Liver (tissue), 9 donors: Measurements from ENCODE around the gene MYO5C. TPM values are rescaled to one million over a fixed set of nuclear protein-coding genes. Genes with fewer than 3 reads are reported as not detected.

Source experiments
- DNase-seq: peaks from one replicate; pipeline ENCODE4 v3.0.0-alpha.2; 2017; ENCODE audit warnings: low spot score
- H3K27ac ChIP-seq, 2 donors: one replicate each; pipeline ENCODE4 v1.7.0; 2013; ENCODE audit warnings: inconsistent platforms in 2 of 2, low read length in 2 of 2, control low read depth in 1 of 2, low read depth in 1 of 2, mild to moderate bottlenecking in 1 of 2
- H3K27me3 ChIP-seq, 4 donors: one replicate each; pipeline versions ENCODE4 v1.6.1 to v1.7.0; 2013; ENCODE audit warnings: low read length in 3 of 4, inconsistent platforms in 1 of 4, mild to moderate bottlenecking in 1 of 4, moderate library complexity in 1 of 4; ENCODE audit not compliant: control insufficient read depth in 4 of 4, insufficient read depth in 4 of 4
- H3K36me3 ChIP-seq, 4 donors: one replicate each; pipeline versions ENCODE4 v1.6.1 to v1.7.0; 2013; ENCODE audit warnings: low read length in 3 of 4, mild to moderate bottlenecking in 3 of 4, low read depth in 1 of 4, moderate library complexity in 1 of 4; ENCODE audit not compliant: control insufficient read depth in 4 of 4, insufficient read depth in 3 of 4
- H3K4me1 ChIP-seq, 4 donors: one replicate each; pipeline versions ENCODE4 v1.6.1 to v1.7.0; 2013; ENCODE audit warnings: low read length in 3 of 4, mild to moderate bottlenecking in 3 of 4, moderate library complexity in 1 of 4; ENCODE audit not compliant: control insufficient read depth in 4 of 4, insufficient read depth in 4 of 4
- H3K4me3 ChIP-seq, 3 donors: one replicate each; pipeline versions ENCODE4 v1.6.1 to v1.7.0; 2013; ENCODE audit warnings: low read length in 3 of 3, control low read depth in 1 of 3, low read depth in 1 of 3, mild to moderate bottlenecking in 1 of 3
- H3K9ac ChIP-seq, 2 donors: one replicate each; pipeline ENCODE4 v1.7.0; 2013; ENCODE audit warnings: low read length in 2 of 2, mild to moderate bottlenecking in 2 of 2, moderate library complexity in 2 of 2, control low read depth in 1 of 2, low read depth in 1 of 2
- H3K9me3 ChIP-seq, 4 donors: one replicate each; pipeline versions ENCODE4 v1.6.1 to v1.7.0; 2013; ENCODE audit warnings: low read length in 3 of 4; ENCODE audit not compliant: control insufficient read depth in 4 of 4
- EGR1 ChIP-seq, 2 donors: IDR thresholded peaks; 2 replicates each; pipeline ENCODE4 v1.6.1; 2016 to 2018; ENCODE audit warnings: antibody characterized with exemption in 2 of 2, low read depth in 2 of 2
- FOXA1 ChIP-seq: IDR thresholded peaks from 2 replicates; pipeline ENCODE4 v1.6.1; 2016; ENCODE audit warnings: antibody characterized with exemption
- FOXA2 ChIP-seq: IDR thresholded peaks from 2 replicates; pipeline ENCODE4 v1.6.1; 2016; ENCODE audit warnings: antibody characterized with exemption
- GABPA ChIP-seq, 2 donors: IDR thresholded peaks in 1 of 2; conservative IDR thresholded peaks in 1 of 2; 2 replicates each; pipeline ENCODE4 v1.6.1; 2016; ENCODE audit warnings: antibody characterized with exemption in 2 of 2, mild to moderate bottlenecking in 1 of 2, moderate library complexity in 1 of 2
- HNF4A ChIP-seq, 2 donors: conservative IDR thresholded peaks; 2 replicates each; pipeline ENCODE4 v1.6.1; 2016; ENCODE audit warnings: antibody characterized with exemption in 2 of 2, mild to moderate bottlenecking in 2 of 2
- HNF4G ChIP-seq: IDR thresholded peaks from 2 replicates; pipeline ENCODE4 v1.6.1; 2016; ENCODE audit warnings: antibody characterized with exemption
- JUND ChIP-seq, 2 donors: IDR thresholded peaks; 2 replicates each; pipeline ENCODE4 v1.6.1; 2016; ENCODE audit warnings: antibody characterized with exemption in 2 of 2
- NR2F2 ChIP-seq: IDR thresholded peaks from 2 replicates; pipeline ENCODE4 v1.6.1; 2016; ENCODE audit warnings: antibody characterized with exemption
- RAD21 ChIP-seq, 2 donors: IDR thresholded peaks; 2 replicates each; pipeline ENCODE4 v1.6.1; 2016; ENCODE audit warnings: antibody characterized with exemption in 2 of 2, mild to moderate bottlenecking in 2 of 2
- RXRA ChIP-seq, 2 donors: IDR thresholded peaks; 2 replicates each; pipeline ENCODE4 v1.6.1; 2017 to 2018; ENCODE audit warnings: antibody characterized with exemption in 2 of 2, mild to moderate bottlenecking in 1 of 2
- SP1 ChIP-seq: IDR thresholded peaks from 2 replicates; pipeline ENCODE4 v1.6.1; 2018; ENCODE audit warnings: antibody characterized with exemption, mild to moderate bottlenecking
- TAF1 ChIP-seq: conservative IDR thresholded peaks from 2 replicates; pipeline ENCODE4 v1.6.1; 2016; ENCODE audit warnings: antibody characterized with exemption, mild to moderate bottlenecking
- YY1 ChIP-seq: IDR thresholded peaks from 2 replicates; pipeline ENCODE4 v1.6.1; 2016; ENCODE audit warnings: antibody characterized with exemption, mild to moderate bottlenecking
- WGBS: extraction: QIAGEN DNeasy Blood & Tissue Kit; methylation state at CpG from one replicate; pipeline ENCODE4 v1.1.7; 2013; 5-methylcytosine and 5-hydroxymethylcytosine counted together
- polyA plus RNA-seq, 2 donors: library from polyadenylated mRNA; stranded (reverse) in 1 of 2; unstranded in 1 of 2; fragments of 200-250 nt in 1 of 2; fragments of >200 nt in 1 of 2; fragmentation: Nextera tagmentation in 1 of 2; extraction: Ambion mirVana in 1 of 2; gene quantifications; one replicate each; pipeline versions ENCODE4 v1.2.1 to v1.2.3, GENCODE V29; 2013 to 2015
- total RNA-seq, 2 donors: library from RNA; depleted of rRNA; stranded (reverse); fragments of >200 nt; gene quantifications; one replicate each; pipeline ENCODE4 v1.2.3, GENCODE V29; 2014
- TF ChIP-seq, protein P1 (sequence below): IDR thresholded peaks from 2 replicates; pipeline ENCODE4 v1.6.1; 2016; ENCODE audit warnings: antibody characterized with exemption
- TF ChIP-seq, protein P2 (sequence below): IDR thresholded peaks from 2 replicates; pipeline ENCODE4 v1.6.1; 2016; ENCODE audit warnings: antibody characterized with exemption
- TF ChIP-seq, protein P3 (sequence below): IDR thresholded peaks from 2 replicates; pipeline ENCODE4 v1.6.1; 2016; ENCODE audit warnings: antibody characterized with exemption
- TF ChIP-seq, protein P4 (sequence below): fragments of 150-350 bp; IDR thresholded peaks from 2 replicates; pipeline ENCODE4 v1.5.1; 2017; ENCODE audit warnings: improper control_type of control experiment, low read depth, low read length; ENCODE audit not compliant: missing input control
- TF ChIP-seq, protein P5 (sequence below): IDR thresholded peaks from 2 replicates; pipeline ENCODE4 v1.6.1; 2016; ENCODE audit warnings: antibody characterized with exemption, mild to moderate bottlenecking
- donor health status: healthy.
- donor health status: healthy.
- donor health status: healthy.
- donor health status: healthy.
- donor health status: healthy.

Gene MYO5C
- total and polyA plus RNA-seq, 4 donors: 1.9 to 8.6 (median 3.0) TPM

DNA sequence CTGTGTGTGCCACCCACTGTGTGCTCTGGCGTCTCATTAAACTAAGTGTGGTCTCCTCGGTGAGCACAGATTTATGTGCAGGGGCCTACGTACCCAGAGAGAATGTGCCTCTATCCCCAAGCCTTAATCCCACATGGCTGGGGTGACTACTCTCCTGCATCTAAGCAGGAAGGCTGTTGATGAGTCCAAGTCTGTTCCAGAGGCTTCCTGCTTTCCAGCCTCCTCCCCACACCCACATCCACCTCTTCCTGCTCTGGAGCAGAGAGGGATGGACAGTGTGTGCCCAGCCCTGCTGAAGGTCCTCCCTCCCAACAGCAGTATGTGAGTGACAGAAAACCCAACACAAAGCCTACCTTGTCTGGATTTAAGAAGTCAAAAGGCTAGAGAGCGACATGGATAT lies 144.3 kb downstream of the MYO5C start:
- TF ChIP-seq EGR1 (IDR thresholded peaks at IDR 0.05; ENCODE audit: low read depth in 2 of 2): no peak
- no peak for TF ChIP-seq HNF4A (conservative IDR thresholded peaks at IDR 0.05)
- TF ChIP-seq, protein P1, sequence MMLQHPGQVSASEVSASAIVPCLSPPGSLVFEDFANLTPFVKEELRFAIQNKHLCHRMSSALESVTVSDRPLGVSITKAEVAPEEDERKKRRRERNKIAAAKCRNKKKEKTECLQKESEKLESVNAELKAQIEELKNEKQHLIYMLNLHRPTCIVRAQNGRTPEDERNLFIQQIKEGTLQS: no peak
- no peak for TF ChIP-seq FOXA2
- TF ChIP-seq NR2F2: no peak
- no peak for TF ChIP-seq TAF1
- TF ChIP-seq, protein P2, sequence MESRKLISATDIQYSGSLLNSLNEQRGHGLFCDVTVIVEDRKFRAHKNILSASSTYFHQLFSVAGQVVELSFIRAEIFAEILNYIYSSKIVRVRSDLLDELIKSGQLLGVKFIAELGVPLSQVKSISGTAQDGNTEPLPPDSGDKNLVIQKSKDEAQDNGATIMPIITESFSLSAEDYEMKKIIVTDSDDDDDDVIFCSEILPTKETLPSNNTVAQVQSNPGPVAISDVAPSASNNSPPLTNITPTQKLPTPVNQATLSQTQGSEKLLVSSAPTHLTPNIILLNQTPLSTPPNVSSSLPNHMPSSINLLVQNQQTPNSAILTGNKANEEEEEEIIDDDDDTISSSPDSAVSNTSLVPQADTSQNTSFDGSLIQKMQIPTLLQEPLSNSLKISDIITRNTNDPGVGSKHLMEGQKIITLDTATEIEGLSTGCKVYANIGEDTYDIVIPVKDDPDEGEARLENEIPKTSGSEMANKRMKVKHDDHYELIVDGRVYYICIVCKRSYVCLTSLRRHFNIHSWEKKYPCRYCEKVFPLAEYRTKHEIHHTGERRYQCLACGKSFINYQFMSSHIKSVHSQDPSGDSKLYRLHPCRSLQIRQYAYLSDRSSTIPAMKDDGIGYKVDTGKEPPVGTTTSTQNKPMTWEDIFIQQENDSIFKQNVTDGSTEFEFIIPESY: no peak
- TF ChIP-seq, protein P3, sequence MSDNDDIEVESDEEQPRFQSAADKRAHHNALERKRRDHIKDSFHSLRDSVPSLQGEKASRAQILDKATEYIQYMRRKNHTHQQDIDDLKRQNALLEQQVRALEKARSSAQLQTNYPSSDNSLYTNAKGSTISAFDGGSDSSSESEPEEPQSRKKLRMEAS: no peak
- TF ChIP-seq FOXA1: no peak
- no peak for TF ChIP-seq GABPA (IDR thresholded peaks at IDR 0.05 in 1 of 2, conservative IDR thresholded peaks at IDR 0.05 in 1 of 2)
- peaks cover 1 to 15% (median 6%) of the 10 kb centered on the region in 4 donors for H3K36me3 ChIP-seq
- H3K27me3 ChIP-seq: no peaks in the 10 kb centered on the region
- no peak overlapping the region for H3K27ac ChIP-seq
- 95% methylated on average over 4 of the region's 4 CpGs for WGBS
- H3K4me1 ChIP-seq: peaks cover 0 to 4% (median 0%) of the 10 kb centered on the region in 4 donors
- no peaks in the 10 kb centered on the region for H3K9me3 ChIP-seq
- no peak overlapping the region for H3K4me3 ChIP-seq
- no peak for DNase-seq
- H3K9ac ChIP-seq: no peak overlapping the region

DNA sequence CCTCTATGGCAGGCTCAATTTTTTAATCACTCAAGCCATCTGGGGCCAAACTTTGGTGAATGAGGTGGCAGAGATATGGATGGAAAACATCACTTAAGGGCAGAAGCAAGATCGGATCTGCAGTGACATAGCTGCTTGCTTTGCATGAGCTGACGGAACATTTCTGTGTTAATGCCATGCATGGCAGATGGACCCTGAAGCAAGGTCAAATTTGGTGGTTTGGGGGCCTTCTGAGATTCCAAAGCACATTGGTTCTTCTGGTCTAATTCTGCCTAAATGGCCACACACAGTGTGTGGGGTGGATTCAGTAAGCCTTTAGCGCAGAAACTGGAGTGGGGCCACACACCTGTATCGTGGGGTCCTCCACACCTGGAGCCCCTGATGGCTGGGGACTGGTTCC lies 144.7 kb downstream of the MYO5C start:
- TF ChIP-seq RXRA (IDR thresholded peaks at IDR 0.05): no peak
- TF ChIP-seq, protein P4, sequence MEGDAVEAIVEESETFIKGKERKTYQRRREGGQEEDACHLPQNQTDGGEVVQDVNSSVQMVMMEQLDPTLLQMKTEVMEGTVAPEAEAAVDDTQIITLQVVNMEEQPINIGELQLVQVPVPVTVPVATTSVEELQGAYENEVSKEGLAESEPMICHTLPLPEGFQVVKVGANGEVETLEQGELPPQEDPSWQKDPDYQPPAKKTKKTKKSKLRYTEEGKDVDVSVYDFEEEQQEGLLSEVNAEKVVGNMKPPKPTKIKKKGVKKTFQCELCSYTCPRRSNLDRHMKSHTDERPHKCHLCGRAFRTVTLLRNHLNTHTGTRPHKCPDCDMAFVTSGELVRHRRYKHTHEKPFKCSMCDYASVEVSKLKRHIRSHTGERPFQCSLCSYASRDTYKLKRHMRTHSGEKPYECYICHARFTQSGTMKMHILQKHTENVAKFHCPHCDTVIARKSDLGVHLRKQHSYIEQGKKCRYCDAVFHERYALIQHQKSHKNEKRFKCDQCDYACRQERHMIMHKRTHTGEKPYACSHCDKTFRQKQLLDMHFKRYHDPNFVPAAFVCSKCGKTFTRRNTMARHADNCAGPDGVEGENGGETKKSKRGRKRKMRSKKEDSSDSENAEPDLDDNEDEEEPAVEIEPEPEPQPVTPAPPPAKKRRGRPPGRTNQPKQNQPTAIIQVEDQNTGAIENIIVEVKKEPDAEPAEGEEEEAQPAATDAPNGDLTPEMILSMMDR: no peak
- no peak for TF ChIP-seq SP1
- TF ChIP-seq YY1: no peak
- TF ChIP-seq EGR1 (IDR thresholded peaks at IDR 0.05; ENCODE audit: low read depth in 2 of 2): no peak
- no peak for TF ChIP-seq TAF1
- TF ChIP-seq, protein P1: no peak
- no peak for TF ChIP-seq FOXA1
- TF ChIP-seq NR2F2: no peak
- TF ChIP-seq JUND (IDR thresholded peaks at IDR 0.05): no peak
- TF ChIP-seq, protein P5, sequence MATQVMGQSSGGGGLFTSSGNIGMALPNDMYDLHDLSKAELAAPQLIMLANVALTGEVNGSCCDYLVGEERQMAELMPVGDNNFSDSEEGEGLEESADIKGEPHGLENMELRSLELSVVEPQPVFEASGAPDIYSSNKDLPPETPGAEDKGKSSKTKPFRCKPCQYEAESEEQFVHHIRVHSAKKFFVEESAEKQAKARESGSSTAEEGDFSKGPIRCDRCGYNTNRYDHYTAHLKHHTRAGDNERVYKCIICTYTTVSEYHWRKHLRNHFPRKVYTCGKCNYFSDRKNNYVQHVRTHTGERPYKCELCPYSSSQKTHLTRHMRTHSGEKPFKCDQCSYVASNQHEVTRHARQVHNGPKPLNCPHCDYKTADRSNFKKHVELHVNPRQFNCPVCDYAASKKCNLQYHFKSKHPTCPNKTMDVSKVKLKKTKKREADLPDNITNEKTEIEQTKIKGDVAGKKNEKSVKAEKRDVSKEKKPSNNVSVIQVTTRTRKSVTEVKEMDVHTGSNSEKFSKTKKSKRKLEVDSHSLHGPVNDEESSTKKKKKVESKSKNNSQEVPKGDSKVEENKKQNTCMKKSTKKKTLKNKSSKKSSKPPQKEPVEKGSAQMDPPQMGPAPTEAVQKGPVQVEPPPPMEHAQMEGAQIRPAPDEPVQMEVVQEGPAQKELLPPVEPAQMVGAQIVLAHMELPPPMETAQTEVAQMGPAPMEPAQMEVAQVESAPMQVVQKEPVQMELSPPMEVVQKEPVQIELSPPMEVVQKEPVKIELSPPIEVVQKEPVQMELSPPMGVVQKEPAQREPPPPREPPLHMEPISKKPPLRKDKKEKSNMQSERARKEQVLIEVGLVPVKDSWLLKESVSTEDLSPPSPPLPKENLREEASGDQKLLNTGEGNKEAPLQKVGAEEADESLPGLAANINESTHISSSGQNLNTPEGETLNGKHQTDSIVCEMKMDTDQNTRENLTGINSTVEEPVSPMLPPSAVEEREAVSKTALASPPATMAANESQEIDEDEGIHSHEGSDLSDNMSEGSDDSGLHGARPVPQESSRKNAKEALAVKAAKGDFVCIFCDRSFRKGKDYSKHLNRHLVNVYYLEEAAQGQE: no peak
- no peak for TF ChIP-seq HNF4A (conservative IDR thresholded peaks at IDR 0.05)
- TF ChIP-seq, protein P3: no peak
- TF ChIP-seq RAD21 (IDR thresholded peaks at IDR 0.05): no peak
- TF ChIP-seq GABPA (IDR thresholded peaks at IDR 0.05 in 1 of 2, conservative IDR thresholded peaks at IDR 0.05 in 1 of 2): no peak
- no peak for TF ChIP-seq HNF4G
- no peak for TF ChIP-seq FOXA2
- TF ChIP-seq, protein P2: no peak
- no peaks in the 10 kb centered on the region for H3K4me1 ChIP-seq
- 98% methylated on average over 4 of the region's 4 CpGs for WGBS
- DNase-seq: no peak
- no peaks in the 10 kb centered on the region for H3K9me3 ChIP-seq
- no peak overlapping the region for H3K9ac ChIP-seq
- H3K27me3 ChIP-seq: no peaks in the 10 kb centered on the region
- peaks cover 1 to 15% (median 6%) of the 10 kb centered on the region in 4 donors for H3K36me3 ChIP-seq
- no peak overlapping the region for H3K27ac ChIP-seq
- no peak overlapping the region for H3K4me3 ChIP-seq
